ENCODE measurements around the gene HBS1L. TPM values are rescaled to one million over a fixed set of nuclear protein-coding genes. Genes with fewer than 3 reads are reported as not detected.

HBS1L gene
- polyA plus RNA-seq, 1 donor from 2014 or later: 103 TPM

GRCh38 chr6:134936476-134936875 lies 118.1 kb downstream of the HBS1L start:
- H3K27ac ChIP-seq (ENCODE audit: low read length): no peak overlapping the region
- H3K4me2 ChIP-seq (ENCODE audit: low read length): no peak overlapping the region
- H3K79me2 ChIP-seq (replicated peaks; ENCODE audit: insufficient read depth, low read length): no peaks in the 10 kb centered on the region
- no peak overlapping the region for H2AFZ ChIP-seq (ENCODE audit: low read depth, low read length)
- no peaks in the 10 kb centered on the region for H3K27me3 ChIP-seq (ENCODE audit: insufficient read depth, low read depth, low read length)
- TF ChIP-seq POLR2AphosphoS5 (IDR thresholded peaks at IDR 0.05): peak; percentile 36
- no peak for TF ChIP-seq TAF1 (IDR thresholded peaks at IDR 0.05; ENCODE audit: low read depth)
- H3F3A ChIP-seq (ENCODE audit: insufficient read depth, low read length, poor library complexity, severe bottlenecking): no peaks in the 10 kb centered on the region
- H3K9me2 ChIP-seq (ENCODE audit: insufficient read depth, low read length): no peaks in the 10 kb centered on the region
- no peaks in the 10 kb centered on the region for H3K9me3 ChIP-seq (ENCODE audit: low read length)
- peak overlapping the region; percentile 27 for H3K4me3 ChIP-seq (ENCODE audit: low read length)
- no peaks in the 10 kb centered on the region for H4K20me1 ChIP-seq (ENCODE audit: insufficient read depth)
- no peak overlapping the region for H3K9ac ChIP-seq (ENCODE audit: low read length)
- no peaks in the 10 kb centered on the region for H3K36me3 ChIP-seq (ENCODE audit: insufficient read depth, low read length)

DNA sequence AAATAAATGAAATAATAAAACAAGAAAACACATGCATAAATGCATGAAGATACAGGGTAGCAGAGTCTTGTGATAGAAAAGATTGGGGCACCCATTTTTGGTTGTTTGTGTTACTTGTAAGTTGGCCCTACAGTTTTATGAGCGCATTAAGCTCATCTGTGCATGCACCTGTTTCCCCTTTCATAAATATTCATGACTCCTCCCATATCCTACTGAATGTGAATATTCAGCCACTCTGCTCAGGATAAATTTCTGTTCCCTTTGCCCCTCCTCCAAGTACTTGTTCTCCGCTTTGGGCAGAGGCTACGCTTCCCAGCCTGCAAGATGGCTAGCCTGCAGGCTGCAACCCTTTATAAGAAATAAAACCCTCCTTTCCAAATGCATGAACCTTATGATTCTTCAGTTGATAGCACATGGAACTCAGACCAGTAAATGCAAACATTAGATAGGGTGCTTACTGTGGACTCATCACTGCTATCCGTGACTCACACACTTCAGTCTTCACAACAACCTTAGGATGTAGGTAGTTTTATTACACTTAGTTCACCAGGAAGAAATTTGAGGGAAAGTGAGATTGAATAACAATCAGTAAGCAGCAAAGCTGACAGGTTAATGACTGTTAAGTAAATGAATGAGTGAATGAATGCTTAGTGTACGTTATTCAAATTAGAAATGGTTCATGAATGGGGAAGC lies 119.7 kb downstream of the HBS1L start:
- Histone ChIP-seq H3F3A (ENCODE audit: insufficient read depth, low read length, poor library complexity, severe bottlenecking) (no peaks in the 10 kb centered on the region), H3K4me3 (ENCODE audit: low read length) (no peak overlapping the region), H3K9me3 (ENCODE audit: low read length) (no peaks in the 10 kb centered on the region), H4K20me1 (ENCODE audit: insufficient read depth) (no peaks in the 10 kb centered on the region), H3K27me3 (ENCODE audit: insufficient read depth, low read depth, low read length) (no peaks in the 10 kb centered on the region), H3K4me2 (ENCODE audit: low read length) (no peak overlapping the region), H3K36me3 (ENCODE audit: insufficient read depth, low read length) (no peaks in the 10 kb centered on the region), H3K79me2 (replicated peaks; ENCODE audit: insufficient read depth, low read length) (no peaks in the 10 kb centered on the region), H3K9ac (ENCODE audit: low read length) (no peak overlapping the region), H3K9me2 (ENCODE audit: insufficient read depth, low read length) (no peaks in the 10 kb centered on the region), H2AFZ (ENCODE audit: low read depth, low read length) (no peak overlapping the region), H3K27ac (ENCODE audit: low read length) (no peak overlapping the region)
- TF ChIP-seq, protein P1, sequence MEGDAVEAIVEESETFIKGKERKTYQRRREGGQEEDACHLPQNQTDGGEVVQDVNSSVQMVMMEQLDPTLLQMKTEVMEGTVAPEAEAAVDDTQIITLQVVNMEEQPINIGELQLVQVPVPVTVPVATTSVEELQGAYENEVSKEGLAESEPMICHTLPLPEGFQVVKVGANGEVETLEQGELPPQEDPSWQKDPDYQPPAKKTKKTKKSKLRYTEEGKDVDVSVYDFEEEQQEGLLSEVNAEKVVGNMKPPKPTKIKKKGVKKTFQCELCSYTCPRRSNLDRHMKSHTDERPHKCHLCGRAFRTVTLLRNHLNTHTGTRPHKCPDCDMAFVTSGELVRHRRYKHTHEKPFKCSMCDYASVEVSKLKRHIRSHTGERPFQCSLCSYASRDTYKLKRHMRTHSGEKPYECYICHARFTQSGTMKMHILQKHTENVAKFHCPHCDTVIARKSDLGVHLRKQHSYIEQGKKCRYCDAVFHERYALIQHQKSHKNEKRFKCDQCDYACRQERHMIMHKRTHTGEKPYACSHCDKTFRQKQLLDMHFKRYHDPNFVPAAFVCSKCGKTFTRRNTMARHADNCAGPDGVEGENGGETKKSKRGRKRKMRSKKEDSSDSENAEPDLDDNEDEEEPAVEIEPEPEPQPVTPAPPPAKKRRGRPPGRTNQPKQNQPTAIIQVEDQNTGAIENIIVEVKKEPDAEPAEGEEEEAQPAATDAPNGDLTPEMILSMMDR (IDR thresholded peaks at IDR 0.05; ENCODE audit: poor library complexity, severe bottlenecking): no peak
- no peak for TF ChIP-seq RAD21 (conservative IDR thresholded peaks at IDR 0.05)
- TF ChIP-seq TAF1 (IDR thresholded peaks at IDR 0.05; ENCODE audit: low read depth): no peak
- no peak for TF ChIP-seq EZH2 (IDR thresholded peaks at IDR 0.05; ENCODE audit: borderline replicate concordance, insufficient read depth, low read length, poor library complexity, severe bottlenecking)
- no peak for TF ChIP-seq POLR2AphosphoS5 (IDR thresholded peaks at IDR 0.05)
- no peak for TF ChIP-seq EP300 (conservative IDR thresholded peaks at IDR 0.05; ENCODE audit: poor library complexity, severe bottlenecking)
- TF ChIP-seq, protein P2, sequence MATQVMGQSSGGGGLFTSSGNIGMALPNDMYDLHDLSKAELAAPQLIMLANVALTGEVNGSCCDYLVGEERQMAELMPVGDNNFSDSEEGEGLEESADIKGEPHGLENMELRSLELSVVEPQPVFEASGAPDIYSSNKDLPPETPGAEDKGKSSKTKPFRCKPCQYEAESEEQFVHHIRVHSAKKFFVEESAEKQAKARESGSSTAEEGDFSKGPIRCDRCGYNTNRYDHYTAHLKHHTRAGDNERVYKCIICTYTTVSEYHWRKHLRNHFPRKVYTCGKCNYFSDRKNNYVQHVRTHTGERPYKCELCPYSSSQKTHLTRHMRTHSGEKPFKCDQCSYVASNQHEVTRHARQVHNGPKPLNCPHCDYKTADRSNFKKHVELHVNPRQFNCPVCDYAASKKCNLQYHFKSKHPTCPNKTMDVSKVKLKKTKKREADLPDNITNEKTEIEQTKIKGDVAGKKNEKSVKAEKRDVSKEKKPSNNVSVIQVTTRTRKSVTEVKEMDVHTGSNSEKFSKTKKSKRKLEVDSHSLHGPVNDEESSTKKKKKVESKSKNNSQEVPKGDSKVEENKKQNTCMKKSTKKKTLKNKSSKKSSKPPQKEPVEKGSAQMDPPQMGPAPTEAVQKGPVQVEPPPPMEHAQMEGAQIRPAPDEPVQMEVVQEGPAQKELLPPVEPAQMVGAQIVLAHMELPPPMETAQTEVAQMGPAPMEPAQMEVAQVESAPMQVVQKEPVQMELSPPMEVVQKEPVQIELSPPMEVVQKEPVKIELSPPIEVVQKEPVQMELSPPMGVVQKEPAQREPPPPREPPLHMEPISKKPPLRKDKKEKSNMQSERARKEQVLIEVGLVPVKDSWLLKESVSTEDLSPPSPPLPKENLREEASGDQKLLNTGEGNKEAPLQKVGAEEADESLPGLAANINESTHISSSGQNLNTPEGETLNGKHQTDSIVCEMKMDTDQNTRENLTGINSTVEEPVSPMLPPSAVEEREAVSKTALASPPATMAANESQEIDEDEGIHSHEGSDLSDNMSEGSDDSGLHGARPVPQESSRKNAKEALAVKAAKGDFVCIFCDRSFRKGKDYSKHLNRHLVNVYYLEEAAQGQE (IDR thresholded peaks at IDR 0.05; ENCODE audit: borderline replicate concordance): no peak
- TF ChIP-seq MXI1 (conservative IDR thresholded peaks at IDR 0.05; ENCODE audit: poor library complexity, severe bottlenecking): no peak
- no peak for TF ChIP-seq SMC3 (conservative IDR thresholded peaks at IDR 0.05; ENCODE audit: poor library complexity)
